Mesangial cell (primary cell): ENCODE data around the gene BLACAT1. TPM values are rescaled to one million over a fixed set of nuclear protein-coding genes. Genes with fewer than 3 reads are reported as not detected.

Source experiments
- total RNA-seq: library from RNA; depleted of rRNA; stranded (reverse); fragments of >200 nt; gene quantifications from 2 replicates; pipeline ENCODE4 v1.2.3, GENCODE V29; 2015

The BLACAT1 gene
- total RNA-seq, result under 0.01 and 0.63 TPM in 2 replicates

GRCh38 chr1:205455581-205456382 is at the start of gene BLACAT1:
TSS of gene BLACAT1 (minus strand) at chr1:205456045.

DNA sequence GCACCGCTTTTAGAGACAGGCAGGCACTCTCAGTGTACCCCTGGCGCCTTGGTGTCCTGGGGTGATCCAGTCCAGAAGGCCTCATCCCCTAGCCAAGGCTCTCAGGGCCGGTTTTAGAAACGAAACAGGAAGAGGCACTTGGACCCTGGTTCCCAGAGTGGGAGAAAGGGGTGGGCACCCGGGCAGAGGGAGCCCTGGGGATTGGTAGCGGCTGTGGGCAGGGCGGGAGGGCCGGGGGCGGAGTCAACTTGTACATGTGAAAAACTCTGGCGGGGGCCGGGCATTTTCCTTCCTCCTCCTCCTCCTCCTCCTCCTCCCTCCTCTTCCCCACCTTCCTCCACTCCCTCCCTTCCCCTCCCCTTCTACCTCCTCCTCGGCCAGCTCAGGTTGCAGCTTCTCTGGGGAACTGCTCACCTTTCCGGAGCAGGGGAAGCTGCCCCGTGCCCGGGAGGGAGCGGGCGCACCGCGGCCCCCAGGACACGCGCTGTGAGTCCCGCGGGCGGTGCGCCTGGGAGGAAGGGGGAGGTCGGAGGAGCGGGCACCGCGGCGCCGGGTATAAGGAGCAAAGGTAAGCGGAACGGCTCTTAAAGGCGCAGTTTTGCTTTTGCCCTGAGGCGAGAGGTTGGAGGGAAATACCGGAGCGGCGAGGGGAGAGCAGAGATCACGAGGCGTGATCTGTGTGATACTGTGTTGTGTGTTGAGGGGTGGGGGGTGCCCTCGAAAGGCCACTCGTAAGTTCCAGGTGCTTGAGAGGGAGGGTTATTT is 48.6 kb upstream of the BLACAT1 start, which contains the start of gene CDK18:
Gene CDK18, plus strand, starts transcription at position 359 of the 765 bp plus-strand sequence. CDS start 18,499 bp downstream, outside the sequence.

GRCh38 chr1:205421798-205422197 is 34.0 kb downstream of the BLACAT1 start, which contains the start of gene LEMD1:
TSS of gene LEMD1 (minus strand) at chr1:205422056. CDS start at chr1:205420536, 1,520 bp downstream.

Other genes with a start within 250 kb of the BLACAT1 start
- 6.4 and 9.8 TPM in 2 replicates for gene DSTYK, start 244.3 kb downstream of the BLACAT1 start, total RNA-seq
- gene TMCC2, start 228.1 kb downstream of the BLACAT1 start, total RNA-seq, result 3.0 and 5.2 TPM in 2 replicates
- 30.1 and 34.1 TPM in 2 replicates for gene NUAK2, start 134.3 kb downstream of the BLACAT1 start, total RNA-seq
- 1.0 and 1.3 TPM in 2 replicates for gene KLHDC8A, start 99.1 kb downstream of the BLACAT1 start, total RNA-seq
- gene LEMD1, start 34.0 kb downstream of the BLACAT1 start, total RNA-seq, result 3.8 TPM in 1 of 2 replicates, not detected in the other
- gene CDK18, start 48.6 kb upstream of the BLACAT1 start, total RNA-seq, result 3.3 and 26.9 TPM in 2 replicates
- gene ELK4, start 176.0 kb upstream of the BLACAT1 start, total RNA-seq, result 8.3 and 10.5 TPM in 2 replicates
- 6.8 and 8.0 TPM in 2 replicates for gene SLC45A3, start 224.5 kb upstream of the BLACAT1 start, total RNA-seq